K562 (cell line): Measurements from ENCODE around the gene LATS1. TPM values are rescaled to one million over a fixed set of nuclear protein-coding genes. Genes with fewer than 3 reads are reported as not detected.
A peak's percentile ranks its signal among the peaks of the same experiment; 100 is the strongest.

ENCODE experiments used
- CBX3 ChIP-seq, 2 experiments: IDR thresholded peaks; 1 replicate in 1 of 2; 2 replicates in 1 of 2; pipeline ENCODE4 v1.6.1; 2012; ENCODE audit warnings: inconsistent platforms in 2 of 2, low read length in 2 of 2, borderline replicate concordance in 1 of 2, control low read depth in 1 of 2
- CEBPG ChIP-seq, 3 experiments: fragments of 200-800 bp in 1 of 3; sonication (Bioruptor generic) in 1 of 3; sonication (generic) in 1 of 3; formaldehyde crosslinking in 1 of 3; IDR thresholded peaks in 2 of 3; conservative IDR thresholded peaks in 1 of 3; 2 replicates each; pipeline versions ENCODE4 v1.6.1 to v1.8.0; 2016 to 2022; ENCODE audit warnings: missing compliant biosample characterization in 2 of 3, missing genetic modification characterization in 2 of 3, mild to moderate bottlenecking in 1 of 3, missing genetic modification reagents in 1 of 3
- CHD2 ChIP-seq: IDR thresholded peaks from 2 replicates; pipeline ENCODE4 v1.6.1; 2011; ENCODE audit warnings: low read depth, low read length
- EZH2 ChIP-seq: IDR thresholded peaks from 2 replicates; pipeline ENCODE4 v1.6.1; 2012; ENCODE audit warnings: low read depth, mild to moderate bottlenecking, inconsistent platforms, low read length, borderline replicate concordance
- FIP1L1 ChIP-seq: fragments of 200-400 bp; formaldehyde crosslinking; IDR thresholded peaks from 2 replicates; pipeline ENCODE4 v1.6.1; 2018; ENCODE audit warnings: mild to moderate bottlenecking, low read depth, low read length; ENCODE audit not compliant: poor library complexity, severe bottlenecking
- GTF2F1 ChIP-seq: IDR thresholded peaks from 2 replicates; pipeline ENCODE4 v1.6.1; 2011; ENCODE audit warnings: low read depth, low read length, improper control_type of control experiment
- HNRNPK ChIP-seq: fragments of 200-400 bp; formaldehyde crosslinking; IDR thresholded peaks from one replicate; pipeline ENCODE4 v1.6.1; 2018; ENCODE audit warnings: mild to moderate bottlenecking, low read depth, low read length; ENCODE audit not compliant: poor library complexity, severe bottlenecking
- HNRNPUL1 ChIP-seq: fragments of 200-400 bp; formaldehyde crosslinking; IDR thresholded peaks from 2 replicates; pipeline ENCODE4 v1.6.1; 2017; ENCODE audit warnings: low read length
- KLF13 ChIP-seq: fragments of 450-650 bp; IDR thresholded peaks from 2 replicates; pipeline ENCODE4 v1.6.1; 2016; ENCODE audit warnings: missing genetic modification characterization, low read depth, mild to moderate bottlenecking, missing compliant biosample characterization, moderate library complexity, borderline replicate concordance
- MAZ ChIP-seq, 2 experiments: fragments of 450-650 bp in 1 of 2; sonication (generic) in 1 of 2; formaldehyde crosslinking; IDR thresholded peaks in 1 of 2; conservative IDR thresholded peaks in 1 of 2; 2 replicates each; pipeline versions ENCODE4 v1.4.0 to v1.5.0; 2020; ENCODE audit warnings: mild to moderate bottlenecking in 1 of 2, missing genetic modification reagents in 1 of 2
- NFE2L1 ChIP-seq: fragments of 450-650 bp; IDR thresholded peaks from 2 replicates; pipeline ENCODE4 v1.6.1; 2016; ENCODE audit warnings: missing genetic modification characterization, low read depth, mild to moderate bottlenecking, missing compliant biosample characterization, moderate library complexity, borderline replicate concordance
- SMARCC2 ChIP-seq: fragments of 450-650 bp; IDR thresholded peaks from 2 replicates; pipeline ENCODE4 v1.6.1; 2017; ENCODE audit warnings: antibody characterized with exemption, moderate library complexity, mild to moderate bottlenecking, low read depth
- ZFP91 ChIP-seq: sonication (generic); formaldehyde crosslinking; IDR thresholded peaks from 2 replicates; pipeline ENCODE4 v1.8.0; 2022; ENCODE audit warnings: mild to moderate bottlenecking, missing genetic modification reagents
- ZNF280A ChIP-seq: fragments of 450-650 bp; IDR thresholded peaks from 2 replicates; pipeline ENCODE4 v1.6.1; 2018; ENCODE audit warnings: mild to moderate bottlenecking, low read depth; ENCODE audit not compliant: partially characterized antibody
- ZNF384 ChIP-seq: IDR thresholded peaks from 2 replicates; pipeline ENCODE4 v1.6.1; 2012; ENCODE audit warnings: low read depth, low read length, improper control_type of control experiment
- ZNF395 ChIP-seq: fragments of 200-800 bp; sonication (Bioruptor generic); IDR thresholded peaks from 2 replicates; pipeline ENCODE4 v1.6.1; 2017; ENCODE audit warnings: missing genetic modification characterization, missing compliant biosample characterization
- ZNF512 ChIP-seq: IDR thresholded peaks from 2 replicates; pipeline ENCODE4 v1.6.1; 2016; ENCODE audit warnings: missing genetic modification characterization, missing compliant biosample characterization
- ZNF586 ChIP-seq: fragments of 450-650 bp; formaldehyde crosslinking; conservative IDR thresholded peaks from 2 replicates; pipeline ENCODE4 v1.4.0; 2020; ENCODE audit warnings: mild to moderate bottlenecking, moderate library complexity
- ZNF75A ChIP-seq: fragments of 450-650 bp; formaldehyde crosslinking; IDR thresholded peaks from 2 replicates; pipeline ENCODE4 v1.4.0; 2020; ENCODE audit warnings: mild to moderate bottlenecking
- polyA plus RNA-seq, 8 experiments: library from polyadenylated mRNA; depleted of rRNA in 4 of 8; stranded (reverse) in 5 of 8; unstranded in 3 of 8; fragments of >200 nt; fragmentation: Nextera tagmentation in 2 of 8; fragmentation: Illumina TruSeq in 1 of 8; extraction: Ambion mirVana in 2 of 8; extraction: Trizol in 1 of 8; gene quantifications; 2 replicates each; pipeline versions ENCODE4 v1.2.1 to v1.2.3, GENCODE V29; 2011 to 2014; ENCODE audit warnings: inconsistent platforms in 1 of 8, missing spikeins in 1 of 8
- total RNA-seq, 7 experiments: library from RNA; depleted of rRNA in 6 of 7; stranded (reverse); fragments of >200 nt in 6 of 7; fragmentation: Illumina TruSeq in 2 of 7; extraction: Trizol in 2 of 7; gene quantifications; 2 replicates each; pipeline versions ENCODE4 v1.2.1 to v1.2.3, GENCODE V29; 2011 to 2021; ENCODE audit warnings: low replicate concordance in 1 of 7

LATS1 gene
- total and polyA plus RNA-seq, 9 of the 15 experiments (the other 6 are each of a cell fraction or from before 2014, with no cell fraction given): 5.0 to 36.3 (median 18.4) TPM

- TF ChIP-seq ZNF280A: no peak
- peak; percentile 90 for TF ChIP-seq KLF13
- TF ChIP-seq CEBPG (CRISPR knock-in tag; IDR thresholded peaks at IDR 0.05): peak; percentile 37; the same call in 1 of the 2 replicates
- TF ChIP-seq CEBPG (tag; conservative IDR thresholded peaks at IDR 0.05 in 1 of 2, IDR thresholded peaks at IDR 0.05 in 1 of 2): no peak
- peak; percentile 75; the same call in 1 of the 2 replicates for TF ChIP-seq GTF2F1
- peak in 1 of 2 experiments; percentile 91; a peak in 1 of 3 replicates for TF ChIP-seq CBX3 (IDR thresholded peaks at IDR 0.05; ENCODE audit: borderline replicate concordance in 1 of 2, low read length in 2 of 2)
- TF ChIP-seq ZNF586 (CRISPR knock-in tag): no peak
- TF ChIP-seq ZNF395: peak; percentile 92
- TF ChIP-seq HNRNPK: no peak
- no peak for TF ChIP-seq SMARCC2
- peak; percentile 83 to 96; a peak in 3 of 4 replicates for TF ChIP-seq MAZ (CRISPR knock-in tag; conservative IDR thresholded peaks at IDR 0.05 in 1 of 2, IDR thresholded peaks at IDR 0.05 in 1 of 2)
- TF ChIP-seq EZH2: no peak
- peak; percentile 98 for TF ChIP-seq FIP1L1
- no peak for TF ChIP-seq ZNF512 (tag)
- TF ChIP-seq ZNF384: peak; percentile 31
- no peak for TF ChIP-seq ZFP91
- TF ChIP-seq CHD2: no peak
- TF ChIP-seq HNRNPUL1: no peak
- TF ChIP-seq ZNF75A (CRISPR knock-in tag): no peak
- no peak for TF ChIP-seq NFE2L1
Observed at GRCh38 chr6:149648148-149649145, 69.5 kb downstream of the LATS1 start, which contains the start of gene KATNA1 (continued).
